GM18858 (cell line): ENCODE data around the gene CDY1.
"Not testable (repeated sequence)": the region's sequence is repeated elsewhere in the genome, so short reads cannot be mapped to it uniquely, and the experiment has no call there.

Experiments used
- ATAC-seq: cut with Tn5 transposase; IDR thresholded peaks from one replicate; pipeline ENCODE4 v1.9.1; 2021; ENCODE audit not compliant: unreplicated experiment

CDY1 gene, protein sequence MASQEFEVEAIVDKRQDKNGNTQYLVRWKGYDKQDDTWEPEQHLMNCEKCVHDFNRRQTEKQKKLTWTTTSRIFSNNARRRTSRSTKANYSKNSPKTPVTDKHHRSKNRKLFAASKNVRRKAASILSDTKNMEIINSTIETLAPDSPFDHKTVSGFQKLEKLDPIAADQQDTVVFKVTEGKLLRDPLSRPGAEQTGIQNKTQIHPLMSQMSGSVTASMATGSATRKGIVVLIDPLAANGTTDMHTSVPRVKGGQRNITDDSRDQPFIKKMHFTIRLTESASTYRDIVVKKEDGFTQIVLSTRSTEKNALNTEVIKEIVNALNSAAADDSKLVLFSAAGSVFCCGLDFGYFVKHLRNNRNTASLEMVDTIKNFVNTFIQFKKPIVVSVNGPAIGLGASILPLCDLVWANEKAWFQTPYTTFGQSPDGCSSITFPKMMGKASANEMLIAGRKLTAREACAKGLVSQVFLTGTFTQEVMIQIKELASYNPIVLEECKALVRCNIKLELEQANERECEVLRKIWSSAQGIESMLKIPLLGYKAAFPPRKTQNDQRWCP

GRCh38 chrY:25621817-25622216, at the start of gene CDY1:
Gene CDY1, plus strand, starts transcription at chrY:25622117. Its CDS starts 326 bp downstream, at chrY:25622443.
- ATAC-seq, result not testable (repeated sequence)

- ATAC-seq, result not testable (repeated sequence)
Observed at GRCh38 chrY:25593336-25593735, 28.6 kb upstream of the CDY1 start.

DNA sequence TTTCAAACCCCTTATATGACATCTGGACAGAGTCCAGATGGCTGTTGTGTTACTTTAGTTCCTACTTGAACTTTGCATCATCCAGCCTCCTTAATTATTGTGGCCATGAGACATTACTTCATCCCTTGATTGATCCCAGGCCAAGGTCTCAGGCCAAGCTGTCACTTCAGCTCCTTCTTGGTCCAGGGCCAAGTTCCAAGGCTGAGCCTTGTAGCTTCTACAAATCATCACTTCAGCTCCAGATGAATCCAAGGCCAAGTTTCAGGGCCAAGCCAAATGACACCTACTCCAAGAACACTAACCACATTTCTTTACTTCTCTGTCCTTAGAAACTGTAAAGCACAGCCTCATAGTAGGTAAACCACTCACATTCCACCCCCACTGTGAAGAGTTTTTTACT, 1.7 kb upstream of the CDY1 start:
- ATAC-seq, result not testable (repeated sequence)

- not testable (repeated sequence) for ATAC-seq
Observed at GRCh38 chrY:25626524-25626923, 4.6 kb downstream of the CDY1 start.

GRCh38 chrY:25630383-25631112, 8.6 kb downstream of the CDY1 start:
- ATAC-seq, result not testable (repeated sequence)

DNA sequence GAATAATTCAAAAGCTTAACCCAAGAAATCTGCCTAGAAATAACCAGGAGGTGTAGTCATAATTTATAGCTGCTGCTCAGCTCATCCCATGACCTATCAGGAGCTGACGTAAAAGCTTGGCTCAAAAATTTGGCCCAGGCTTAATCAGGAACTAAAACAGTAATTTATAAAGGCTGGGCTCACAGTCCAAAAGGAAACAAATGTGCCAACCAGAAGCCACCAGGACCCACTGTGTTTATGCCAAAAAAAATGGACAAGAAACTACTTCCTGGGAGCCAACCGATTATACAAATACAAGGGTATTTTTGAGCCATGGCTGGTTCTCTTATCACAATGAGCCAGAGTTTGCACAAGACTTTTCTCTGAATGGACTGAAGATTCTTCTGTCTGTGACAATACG, 17.9 kb downstream of the CDY1 start:
- ATAC-seq, result not testable (repeated sequence)

DNA sequence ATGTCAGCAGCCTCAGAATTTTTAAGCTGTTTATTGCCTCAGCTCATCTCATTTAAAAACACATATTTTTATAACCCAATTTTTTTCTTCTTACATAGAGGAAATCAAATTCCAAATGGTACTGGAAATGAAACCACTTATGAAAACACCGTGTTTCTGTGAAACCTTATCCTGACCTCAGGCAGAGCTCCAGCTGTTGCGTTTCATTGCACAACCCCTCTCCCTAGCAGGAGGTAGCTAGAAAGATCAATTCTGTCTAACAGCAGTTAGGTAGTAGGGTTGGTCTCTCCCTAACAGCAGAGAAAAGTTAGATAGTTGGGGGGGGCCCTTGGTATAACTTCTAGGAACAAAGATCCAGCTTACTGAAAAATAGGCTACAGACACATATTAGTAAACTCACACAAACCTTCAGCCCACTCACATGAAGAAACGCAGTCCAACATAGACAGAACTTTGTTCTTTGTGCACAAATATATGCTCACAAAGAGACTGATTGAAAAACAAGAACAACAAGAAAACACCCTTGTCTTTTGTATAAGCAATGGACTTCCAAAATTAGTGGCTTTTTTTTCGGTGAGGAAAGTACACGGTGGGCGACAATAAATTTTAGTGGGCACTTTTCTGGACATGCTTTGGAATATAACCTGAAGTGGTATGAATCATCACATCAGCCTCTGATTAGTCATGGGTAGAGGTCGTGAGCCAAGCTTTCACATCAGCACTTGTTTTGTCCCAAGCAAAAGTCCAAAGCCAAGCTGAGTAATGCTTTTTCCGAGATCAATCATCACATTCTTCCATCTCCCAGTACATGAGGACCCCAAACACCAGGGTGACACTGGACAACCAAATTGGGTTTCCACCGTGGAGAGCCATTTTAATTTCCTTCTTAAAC, 21.4 kb downstream of the CDY1 start:
- not testable (repeated sequence) for ATAC-seq
